HG03039 (cell line): ENCODE data around the gene DDX31.

Source experiments
- ATAC-seq: cut with Tn5 transposase; IDR thresholded peaks from one replicate; pipeline ENCODE4 v1.9.1; 2021; ENCODE audit warnings: mild to moderate bottlenecking, moderate library complexity; ENCODE audit not compliant: unreplicated experiment

DDX31 gene

GRCh38 chr9:132638240-132638639 lies 31.5 kb downstream of the DDX31 start:
- ATAC-seq: no peak

GRCh38 chr9:132637801-132638200 lies 32.0 kb downstream of the DDX31 start:
- ATAC-seq: no peak

DNA sequence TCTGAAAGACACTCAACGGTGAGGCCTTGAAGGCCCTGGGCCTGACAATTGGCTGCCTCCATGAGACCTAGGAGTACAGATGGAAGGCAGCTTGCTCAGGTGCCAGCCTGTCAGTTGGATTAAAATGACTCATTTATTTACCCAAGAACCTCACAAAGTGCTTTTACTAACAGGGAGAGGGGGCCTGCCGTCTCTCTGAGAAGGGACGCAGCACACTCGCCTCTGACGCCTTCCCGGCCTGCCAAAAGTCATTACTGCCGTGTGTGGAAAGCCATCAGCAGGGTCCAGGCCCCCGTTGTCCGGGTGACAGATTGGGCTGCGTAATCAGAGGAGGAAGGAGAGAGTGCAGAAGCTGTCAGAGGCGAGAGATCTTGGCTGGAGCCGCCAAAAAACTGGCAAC lies 32.4 kb downstream of the DDX31 start:
- no peak for ATAC-seq

GRCh38 chr9:132634327-132634726 lies 35.5 kb downstream of the DDX31 start:
- no peak for ATAC-seq

DNA sequence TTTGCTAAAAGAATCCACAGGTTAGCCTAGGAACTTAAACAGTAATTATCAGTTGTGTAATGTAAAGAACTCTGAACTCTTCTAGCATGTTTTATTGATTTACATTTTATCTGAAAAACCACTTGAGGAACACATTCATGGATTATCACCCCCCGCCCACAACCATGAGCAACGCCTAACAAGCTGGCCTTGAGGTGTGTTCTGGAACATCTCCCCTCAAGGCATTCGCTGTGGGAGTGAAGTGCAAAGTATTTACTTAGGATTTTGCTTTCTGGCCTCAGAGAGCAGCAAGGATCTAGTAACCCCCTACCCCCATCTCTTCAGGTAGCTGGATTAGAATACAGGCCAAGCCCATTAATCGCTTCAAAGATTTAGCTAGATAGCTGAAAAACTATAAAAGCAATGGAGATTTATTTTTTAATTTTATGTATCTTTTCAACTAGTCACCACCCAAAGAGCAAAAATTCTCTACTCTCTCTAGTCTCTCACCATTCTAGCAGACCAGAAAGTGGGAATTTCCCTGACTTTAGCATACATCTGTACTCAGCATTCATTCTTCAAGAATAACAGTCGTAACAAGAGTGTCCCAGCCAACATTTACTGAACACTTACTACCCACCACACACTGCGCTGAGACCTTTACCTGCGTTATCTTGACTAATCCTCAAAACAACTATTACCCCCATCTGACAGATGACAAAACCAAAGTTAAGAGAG lies 37.2 kb downstream of the DDX31 start:
- ATAC-seq: no peak

DNA sequence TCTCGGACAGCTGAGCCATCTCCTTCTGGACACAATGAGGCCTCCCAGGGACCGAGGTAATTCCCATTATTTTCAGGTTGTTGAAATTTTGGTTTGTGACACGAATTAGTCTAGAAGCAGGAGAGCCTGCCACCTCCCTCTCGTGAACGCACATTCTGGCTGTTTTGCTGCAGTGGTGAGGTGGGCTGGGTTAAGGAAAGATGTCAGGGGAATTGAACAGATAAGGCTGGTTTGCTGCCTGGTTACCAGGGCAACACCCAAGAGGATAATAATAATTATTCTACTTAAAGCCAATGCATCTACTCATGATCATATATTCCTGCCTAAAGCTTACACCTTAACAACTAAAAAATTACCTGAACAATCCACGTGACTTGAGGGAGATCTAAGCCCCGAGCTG lies 38.1 kb downstream of the DDX31 start:
- no peak for ATAC-seq

GRCh38 chr9:132631280-132631679 lies 38.5 kb downstream of the DDX31 start:
- no peak for ATAC-seq

GRCh38 chr9:132630811-132631210 lies 39.0 kb downstream of the DDX31 start:
- no peak for ATAC-seq

GRCh38 chr9:132630116-132630515 lies 39.7 kb downstream of the DDX31 start:
- no peak for ATAC-seq

DNA sequence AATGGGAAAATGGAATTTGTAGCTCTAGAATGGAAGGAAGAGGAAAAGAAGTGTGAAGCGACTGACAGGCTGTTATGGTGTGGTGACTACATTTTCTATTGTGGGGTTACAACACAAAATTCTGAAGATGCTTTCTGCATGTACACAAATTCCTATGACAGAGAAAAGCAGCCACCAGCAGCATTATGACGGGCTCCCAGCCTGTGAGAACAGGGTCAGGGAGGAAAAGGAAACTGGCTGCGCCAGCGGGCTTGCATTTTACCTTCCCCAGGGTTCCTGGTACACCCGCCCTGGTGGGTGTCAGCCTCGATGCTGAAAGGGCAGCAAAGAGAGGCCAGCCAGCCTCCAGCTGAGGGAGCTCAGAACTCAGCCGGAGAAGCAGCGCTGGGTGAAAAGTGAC lies 41.0 kb downstream of the DDX31 start:
- no peak for ATAC-seq

DNA sequence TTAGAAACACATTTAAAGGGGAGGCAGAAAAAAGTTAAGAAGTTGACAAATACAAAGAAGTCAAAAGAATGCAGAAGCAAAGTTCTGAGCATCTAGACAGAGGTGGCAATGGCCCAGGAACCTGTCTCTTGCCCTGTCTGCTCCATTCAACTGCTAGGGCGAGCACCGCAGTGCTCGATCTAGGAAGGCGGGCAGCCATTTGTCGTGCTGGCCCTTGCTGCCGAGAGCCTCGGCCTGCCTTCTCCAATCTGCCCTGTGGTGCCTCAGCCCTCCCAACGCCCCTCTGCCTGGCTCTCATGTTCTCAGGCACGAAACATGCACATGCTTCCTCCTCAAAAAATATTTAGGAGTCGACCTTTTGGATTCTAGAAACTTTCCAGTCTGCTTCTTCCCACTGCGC lies 42.2 kb downstream of the DDX31 start:
- no peak for ATAC-seq

DNA sequence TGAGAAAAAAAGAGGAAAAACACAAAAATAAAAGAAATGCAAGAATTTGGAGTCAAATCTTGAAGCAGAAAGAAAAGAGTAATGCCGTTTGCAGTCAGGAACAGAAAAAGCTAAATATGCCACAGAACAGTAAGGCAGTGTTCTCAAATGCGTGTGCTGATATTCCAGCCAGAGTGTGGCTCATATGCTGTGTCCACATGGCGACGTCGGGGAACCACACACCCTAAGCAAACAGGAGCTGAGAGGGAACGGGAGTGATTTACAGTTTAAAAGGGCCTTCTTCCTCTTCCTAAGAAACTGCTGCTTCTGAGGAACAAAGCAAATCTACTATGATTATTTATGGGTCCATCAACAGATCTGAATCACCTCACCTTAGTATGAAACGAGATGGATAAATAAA lies 42.7 kb downstream of the DDX31 start:
- ATAC-seq: no peak

GRCh38 chr9:132626285-132626684 lies 43.5 kb downstream of the DDX31 start:
- no peak for ATAC-seq

DNA sequence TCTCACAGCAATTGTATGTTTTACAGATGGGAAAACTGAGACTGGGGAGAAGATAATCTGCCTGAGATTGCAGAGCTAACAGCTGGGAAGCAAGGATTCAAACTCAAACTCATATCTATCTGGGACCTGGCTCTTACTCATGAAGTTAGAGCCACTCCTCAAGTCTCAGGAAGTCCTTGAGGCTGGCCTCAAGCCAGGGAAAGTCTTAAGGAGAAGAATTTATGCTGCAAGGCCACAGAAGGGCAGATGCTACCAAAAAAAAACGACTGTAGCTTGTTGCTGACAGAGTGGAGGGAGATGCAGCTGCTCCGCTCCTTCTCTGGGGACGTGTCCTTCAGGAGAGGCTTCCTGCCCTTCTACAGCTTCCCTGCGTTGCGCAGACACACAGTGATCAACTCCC lies 47.6 kb downstream of the DDX31 start:
- no peak for ATAC-seq

- no peak for ATAC-seq
Observed at GRCh38 chr9:132616725-132617124, 53.1 kb downstream of the DDX31 start.

- no peak for ATAC-seq
Observed at GRCh38 chr9:132615774-132616173, 54.0 kb downstream of the DDX31 start.

- no peak for ATAC-seq
Observed at GRCh38 chr9:132614324-132614723, 55.5 kb downstream of the DDX31 start.

GRCh38 chr9:132610661-132611060 lies 59.1 kb downstream of the DDX31 start:
- ATAC-seq: no peak

GRCh38 chr9:132609829-132610228 lies 60.0 kb downstream of the DDX31 start:
- no peak for ATAC-seq

DNA sequence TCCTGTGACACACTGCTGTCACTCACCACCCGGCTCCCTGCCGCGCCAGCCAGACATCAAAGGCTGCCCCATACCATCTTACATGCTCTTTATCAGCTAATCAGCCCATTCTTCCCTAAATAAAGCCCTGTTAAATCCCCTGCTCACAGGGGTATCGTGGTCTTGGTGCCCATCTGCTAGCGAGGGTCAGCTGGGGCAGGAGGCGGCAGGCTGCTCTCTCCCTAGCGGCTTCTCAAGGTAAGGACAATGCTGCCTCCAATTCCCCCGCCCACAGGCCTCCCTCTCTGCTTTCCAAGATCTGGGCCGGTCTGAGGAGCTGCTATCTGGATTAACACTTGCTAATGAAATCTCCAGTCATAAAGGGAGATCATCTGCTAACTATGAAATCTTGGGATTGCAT lies 60.6 kb downstream of the DDX31 start:
- ATAC-seq: no peak

DNA sequence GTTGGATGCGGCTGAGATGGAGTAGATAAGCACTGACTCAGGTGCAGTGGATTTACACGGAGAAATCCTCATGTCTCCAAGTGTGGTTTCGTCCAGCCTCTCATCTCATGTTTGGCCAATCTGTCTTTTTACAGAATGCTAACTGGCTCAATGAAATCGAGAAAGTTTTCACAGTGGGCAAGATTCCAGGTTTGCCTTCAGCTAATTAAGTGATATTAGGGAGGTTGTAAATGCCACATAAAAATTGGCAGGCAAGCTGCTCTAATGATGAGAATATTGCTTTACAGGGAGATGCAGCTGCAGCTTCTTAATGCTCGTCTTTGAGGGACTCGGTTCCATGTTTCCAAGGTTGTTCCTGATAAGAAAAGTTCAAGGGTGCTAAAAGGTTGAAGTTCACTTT lies 63.7 kb downstream of the DDX31 start:
- ATAC-seq: no peak

- ATAC-seq: no peak
Observed at GRCh38 chr9:132605387-132605786, 64.4 kb downstream of the DDX31 start.

- ATAC-seq: no peak
Observed at GRCh38 chr9:132602207-132602606, 67.6 kb downstream of the DDX31 start.
